Measurements from ENCODE around the gene CELA2A.
"Not testable (repeated sequence)": the region's sequence is repeated elsewhere in the genome, so short reads cannot be mapped to it uniquely, and the experiment has no call there.

CELA2A gene

DNA sequence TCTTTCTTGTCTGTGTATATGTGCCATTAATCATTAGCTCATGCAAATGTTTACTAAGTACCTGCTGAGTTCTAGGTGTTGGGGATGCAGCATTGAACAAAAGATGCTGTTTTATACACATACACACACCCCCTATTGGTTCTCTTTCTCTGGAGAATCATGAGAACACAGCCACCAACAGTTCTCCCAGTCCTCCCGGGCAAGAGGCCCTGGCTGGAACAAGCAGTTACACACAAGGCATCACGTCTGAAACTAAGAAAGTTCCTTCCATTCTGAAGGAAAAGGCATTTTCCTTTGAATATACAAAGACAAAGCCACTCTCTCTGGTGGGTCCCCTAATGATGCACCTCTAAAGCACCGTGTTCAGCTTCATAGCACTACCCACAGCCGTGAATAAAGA is 56.7 kb downstream of the CELA2A start:
- Histone ChIP-seq H3K27me3 (ENCODE audit: control insufficient read depth in 1 of 2, insufficient read depth in 1 of 2, low read length in 2 of 2) (no peaks in the 10 kb centered on the region), H3K4me3 (ENCODE audit: insufficient read depth in 1 of 2, low read depth in 1 of 2, low read length in 2 of 2) (no peak overlapping the region), H3K36me3 (ENCODE audit: control insufficient read depth in 1 of 2, insufficient read depth in 2 of 2, low read depth in 1 of 2, low read length in 2 of 2) (peaks cover 8 to 22% of the 10 kb centered on the region in 2 experiments), H2BK12ac (ENCODE audit: low read length in 2 of 2) (no peak overlapping the region), H3K23ac (ENCODE audit: low read length in 2 of 2) (no peak overlapping the region), H2BK5ac (ENCODE audit: low read depth, low read length, poor library complexity, severe bottlenecking) (no peak overlapping the region), H3K4ac (ENCODE audit: low read depth in 1 of 2, low read length in 2 of 2) (no peak overlapping the region), H3K27ac (ENCODE audit: low read length, poor library complexity, severe bottlenecking) (no peak overlapping the region), H2AK5ac (ENCODE audit: low read length, severe bottlenecking) (no peak overlapping the region), H3K79me1 (replicated peaks; ENCODE audit: low read length, poor library complexity, severe bottlenecking) (peaks cover 17% of the 10 kb centered on the region), H3K9ac (ENCODE audit: low read length) (no peak overlapping the region), H3K18ac (ENCODE audit: low read depth in 1 of 2, low read length in 2 of 2) (no peak overlapping the region), H2AFZ (ENCODE audit: low read depth, low read length) (no peak overlapping the region), H3K9me3 (ENCODE audit: control insufficient read depth, low read length) (no peaks in the 10 kb centered on the region), H3K4me2 (ENCODE audit: low read length, poor library complexity, severe bottlenecking) (no peak overlapping the region), H3K14ac (ENCODE audit: low read length in 2 of 2) (no peak overlapping the region), H4K91ac (ENCODE audit: low read length) (no peak overlapping the region), H2BK120ac (ENCODE audit: low read depth, low read length) (no peak overlapping the region), H3K4me1 (ENCODE audit: control insufficient read depth, insufficient read depth, low read depth, low read length) (no peaks in the 10 kb centered on the region), H2BK15ac (ENCODE audit: low read depth, poor library complexity, severe bottlenecking) (no peak overlapping the region), H4K8ac (ENCODE audit: low read length) (no peak overlapping the region)
- 89% methylated on average over 4 of the region's 4 CpGs for WGBS
- no peak for DNase-seq

- H3K4ac ChIP-seq (ENCODE audit: low read depth in 1 of 2, low read length in 2 of 2) = no peak overlapping the region
- H3K27ac ChIP-seq (ENCODE audit: low read length, poor library complexity, severe bottlenecking) = no peak overlapping the region
- no peak overlapping the region for H3K23ac ChIP-seq (ENCODE audit: low read length in 2 of 2)
- H2BK15ac ChIP-seq (ENCODE audit: low read depth, poor library complexity, severe bottlenecking) = no peak overlapping the region
- no peak overlapping the region for H3K9ac ChIP-seq (ENCODE audit: low read length)
- H2AFZ ChIP-seq (ENCODE audit: low read depth, low read length) = no peak overlapping the region
- H2BK120ac ChIP-seq (ENCODE audit: low read depth, low read length) = no peak overlapping the region
- H4K91ac ChIP-seq (ENCODE audit: low read length) = no peak overlapping the region
- H3K79me1 ChIP-seq (replicated peaks; ENCODE audit: low read length, poor library complexity, severe bottlenecking) = peaks cover 17% of the 10 kb centered on the region
- no peak overlapping the region for H3K4me2 ChIP-seq (ENCODE audit: low read length, poor library complexity, severe bottlenecking)
- no peak overlapping the region for H2BK5ac ChIP-seq (ENCODE audit: low read depth, low read length, poor library complexity, severe bottlenecking)
- H3K27me3 ChIP-seq (ENCODE audit: control insufficient read depth in 1 of 2, insufficient read depth in 1 of 2, low read length in 2 of 2) = no peaks in the 10 kb centered on the region
- no peak for DNase-seq
- no peak overlapping the region for H2AK5ac ChIP-seq (ENCODE audit: low read length, severe bottlenecking)
- H3K4me1 ChIP-seq (ENCODE audit: control insufficient read depth, insufficient read depth, low read depth, low read length) = no peaks in the 10 kb centered on the region
- H2BK12ac ChIP-seq (ENCODE audit: low read length in 2 of 2) = no peak overlapping the region
- H4K8ac ChIP-seq (ENCODE audit: low read length) = no peak overlapping the region
- peaks cover 8 to 22% of the 10 kb centered on the region in 2 experiments for H3K36me3 ChIP-seq (ENCODE audit: control insufficient read depth in 1 of 2, insufficient read depth in 2 of 2, low read depth in 1 of 2, low read length in 2 of 2)
- H3K9me3 ChIP-seq (ENCODE audit: control insufficient read depth, low read length) = no peaks in the 10 kb centered on the region
- 98% methylated on average over 3 of the region's 3 CpGs for WGBS
- H3K18ac ChIP-seq (ENCODE audit: low read depth in 1 of 2, low read length in 2 of 2) = no peak overlapping the region
- no peak overlapping the region for H3K14ac ChIP-seq (ENCODE audit: low read length in 2 of 2)
- no peak overlapping the region for H3K4me3 ChIP-seq (ENCODE audit: insufficient read depth in 1 of 2, low read depth in 1 of 2, low read length in 2 of 2)
These were observed 57.4 kb downstream of the CELA2A start for GRCh38 chr1:15513919-15514318.

DNA sequence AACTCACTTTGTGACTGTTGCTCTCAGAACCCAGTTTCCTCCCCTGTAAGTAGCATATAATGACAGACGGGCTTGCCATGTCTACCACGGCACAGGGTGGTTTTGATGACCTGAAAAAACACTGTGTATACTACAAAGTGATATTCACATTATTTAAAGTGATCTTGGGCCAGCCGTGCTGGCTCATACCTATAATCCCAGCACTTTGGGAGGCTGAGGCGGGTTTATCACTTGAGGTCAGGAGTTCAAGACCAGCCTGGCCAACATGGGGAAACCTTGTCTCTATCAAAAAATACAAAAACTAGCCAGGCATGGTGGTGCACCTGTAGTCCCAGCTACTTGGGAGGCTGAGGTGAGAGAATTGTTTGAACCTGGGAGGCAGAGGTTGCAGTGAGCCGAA is 58.0 kb downstream of the CELA2A start:
- H2BK12ac ChIP-seq (ENCODE audit: low read length in 2 of 2); H3K4me3 ChIP-seq (ENCODE audit: insufficient read depth in 1 of 2, low read depth in 1 of 2, low read length in 2 of 2); H3K27me3 ChIP-seq (ENCODE audit: control insufficient read depth in 1 of 2, insufficient read depth in 1 of 2, low read length in 2 of 2); H3K14ac ChIP-seq (ENCODE audit: low read length in 2 of 2); H2BK15ac ChIP-seq (ENCODE audit: low read depth, poor library complexity, severe bottlenecking); H3K9ac ChIP-seq (ENCODE audit: low read length); H3K4ac ChIP-seq (ENCODE audit: low read depth in 1 of 2, low read length in 2 of 2); H3K4me2 ChIP-seq (ENCODE audit: low read length, poor library complexity, severe bottlenecking); DNase-seq; H3K4me1 ChIP-seq (ENCODE audit: control insufficient read depth, insufficient read depth, low read depth, low read length); H3K18ac ChIP-seq (ENCODE audit: low read depth in 1 of 2, low read length in 2 of 2); H2AK5ac ChIP-seq (ENCODE audit: low read length, severe bottlenecking); H3K23ac ChIP-seq (ENCODE audit: low read length in 2 of 2); H2BK5ac ChIP-seq (ENCODE audit: low read depth, low read length, poor library complexity, severe bottlenecking); H3K9me3 ChIP-seq (ENCODE audit: control insufficient read depth, low read length); H3K27ac ChIP-seq (ENCODE audit: low read length, poor library complexity, severe bottlenecking); H2BK120ac ChIP-seq (ENCODE audit: low read depth, low read length); H2AFZ ChIP-seq (ENCODE audit: low read depth, low read length); H4K91ac ChIP-seq (ENCODE audit: low read length); H4K8ac ChIP-seq (ENCODE audit: low read length): not testable (repeated sequence)
- Histone ChIP-seq H3K79me1 (replicated peaks; ENCODE audit: low read length, poor library complexity, severe bottlenecking) (peaks cover 17% of the 10 kb centered on the region), H3K36me3 (ENCODE audit: control insufficient read depth in 1 of 2, insufficient read depth in 2 of 2, low read depth in 1 of 2, low read length in 2 of 2) (peaks cover 8 to 22% of the 10 kb centered on the region in 2 experiments)
- 94% methylated on average over 2 of the region's 5 CpGs for WGBS

GRCh38 chr1:15515022-15515663 is 58.6 kb downstream of the CELA2A start:
- no peak overlapping the region for H4K8ac ChIP-seq (ENCODE audit: low read length)
- peak; percentile 16 for DNase-seq
- WGBS = 35% methylated on average over 1 of the region's 2 CpGs
- H2BK5ac ChIP-seq (ENCODE audit: low read depth, low read length, poor library complexity, severe bottlenecking) = no peak overlapping the region
- no peaks in the 10 kb centered on the region for H3K4me1 ChIP-seq (ENCODE audit: control insufficient read depth, insufficient read depth, low read depth, low read length)
- no peak overlapping the region for H3K18ac ChIP-seq (ENCODE audit: low read depth in 1 of 2, low read length in 2 of 2)
- no peak overlapping the region for H3K4me3 ChIP-seq (ENCODE audit: insufficient read depth in 1 of 2, low read depth in 1 of 2, low read length in 2 of 2)
- no peaks in the 10 kb centered on the region for H3K9me3 ChIP-seq (ENCODE audit: control insufficient read depth, low read length)
- H2AK5ac ChIP-seq (ENCODE audit: low read length, severe bottlenecking) = no peak overlapping the region
- no peaks in the 10 kb centered on the region for H3K27me3 ChIP-seq (ENCODE audit: control insufficient read depth in 1 of 2, insufficient read depth in 1 of 2, low read length in 2 of 2)
- no peak overlapping the region for H2BK12ac ChIP-seq (ENCODE audit: low read length in 2 of 2)
- no peak overlapping the region for H3K23ac ChIP-seq (ENCODE audit: low read length in 2 of 2)
- H3K14ac ChIP-seq (ENCODE audit: low read length in 2 of 2) = no peak overlapping the region
- peaks cover 21% of the 10 kb centered on the region for H3K79me1 ChIP-seq (replicated peaks; ENCODE audit: low read length, poor library complexity, severe bottlenecking)
- no peak overlapping the region for H3K9ac ChIP-seq (ENCODE audit: low read length)
- no peak overlapping the region for H2AFZ ChIP-seq (ENCODE audit: low read depth, low read length)
- H2BK120ac ChIP-seq (ENCODE audit: low read depth, low read length) = no peak overlapping the region
- no peak overlapping the region for H3K4me2 ChIP-seq (ENCODE audit: low read length, poor library complexity, severe bottlenecking)
- no peak overlapping the region for H4K91ac ChIP-seq (ENCODE audit: low read length)
- H3K27ac ChIP-seq (ENCODE audit: low read length, poor library complexity, severe bottlenecking) = no peak overlapping the region
- no peak overlapping the region for H3K4ac ChIP-seq (ENCODE audit: low read depth in 1 of 2, low read length in 2 of 2)
- peaks cover 8 to 22% of the 10 kb centered on the region in 2 experiments for H3K36me3 ChIP-seq (ENCODE audit: control insufficient read depth in 1 of 2, insufficient read depth in 2 of 2, low read depth in 1 of 2, low read length in 2 of 2)
- no peak overlapping the region for H2BK15ac ChIP-seq (ENCODE audit: low read depth, poor library complexity, severe bottlenecking)
